Right lobe of liver (tissue), 6 donors: ENCODE results near the gene ATP5F1D. TPM values are rescaled to one million over a fixed set of nuclear protein-coding genes. Genes with fewer than 3 reads are reported as not detected.

Experiments used
- ATAC-seq, 4 donors: fragments of 200-7000 bp; cut with Tn5 transposase; one replicate each; pipeline ENCODE4 v1.9.1; 2020; ENCODE audit warnings: mild to moderate bottlenecking in 4 of 4, moderate library complexity in 4 of 4
- DNase-seq, 3 donors: peaks; one replicate each; pipeline ENCODE4 v3.0.0-alpha.2; 2020
- H3K27ac ChIP-seq, 3 donors: fragments of 200-600 bp; one replicate each; pipeline ENCODE4 v1.8.0; 2022
- H3K27me3 ChIP-seq, 2 donors: fragments of 200-600 bp; one replicate each; pipeline ENCODE4 v1.8.0; 2022
- H3K36me3 ChIP-seq, 4 donors: fragments of 200-600 bp; sonication (generic) in 1 of 4; one replicate each; pipeline versions ENCODE4 v1.5.1 to v1.8.0; 2017 to 2022; ENCODE audit warnings: control low read depth in 1 of 4
- H3K4me1 ChIP-seq, 4 donors: fragments of 200-600 bp; sonication (generic) in 1 of 4; one replicate each; pipeline versions ENCODE4 v1.5.1 to v1.8.0; 2017 to 2022; ENCODE audit warnings: control low read depth in 1 of 4
- H3K4me3 ChIP-seq, 3 donors: fragments of 200-600 bp; one replicate each; pipeline ENCODE4 v1.8.0; 2022
- H3K9me3 ChIP-seq, 4 donors: fragments of 200-600 bp; sonication (generic) in 1 of 4; one replicate each; pipeline versions ENCODE4 v1.5.1 to v1.8.0; 2017 to 2022; ENCODE audit warnings: control low read depth in 1 of 4
- CTCF ChIP-seq, 4 donors: fragments of 200-600 bp in 3 of 4; fragments of 450-650 bp in 1 of 4; IDR thresholded peaks; one replicate each; pipeline versions ENCODE4 v1.5.1 to v1.8.0; 2016 to 2022; ENCODE audit warnings: antibody characterized with exemption in 4 of 4, mild to moderate bottlenecking in 2 of 4
- POLR2A ChIP-seq: fragments of 450-650 bp; IDR thresholded peaks from one replicate; pipeline ENCODE4 v1.6.1; 2017; ENCODE audit warnings: antibody characterized with exemption, mild to moderate bottlenecking
- WGBS: methylation state at CpG from one replicate; pipeline ENCODE4 v1.1.6; 2018; ENCODE audit warnings: low coverage, low lambda C conversion rate; ENCODE audit not compliant: insufficient coverage; ENCODE audit errors: missing lambda C conversion rate; 5-methylcytosine and 5-hydroxymethylcytosine counted together
- intact Hi-C, 2 donors: fragments of 100-400 bp; cut with DNase I; formaldehyde crosslinking; loops; one replicate each; pipeline versions ENCODE4 v1.11.2 to v1.14.1; 2022
- total RNA-seq, 6 experiments: library from RNA; depleted of rRNA in 2 of 6; stranded (reverse); fragments of >200 nt in 2 of 6; fragmentation: NEBNext Ultra II Directional in 3 of 6; extraction: Animal tissue kit (Norgen Biotek cat#: 25700) in 3 of 6; gene quantifications; one replicate each; pipeline versions ENCODE4 v1.1.0 to v1.2.4, GENCODE V29; 2016 to 2023
- donor health status: DM: no; HTN: yes; CAD: no.
- donor health status: DM: no; HTN: no; CAD: no.
- donor health status: DM: no; HTN: no; CAD: no.
- donor health status: DM: no; HTN: yes; CAD: no.
- donor health status: DM: no; HTN: yes; CAD: no.

The ATP5F1D gene
- total RNA-seq, 6 experiments from 2014 or later = 98.1 to 240 (median 137) TPM

- intact Hi-C loops = loop anchor here in 1 of 2 donors (10.0 kb wide), 2 partner anchors 108 to 218 kb away; no protein-coding TSS in a partner anchor
- no peak for TF ChIP-seq CTCF (IDR thresholded peaks at IDR 0.05)
Observed at GRCh38 chr19:1286487-1287353, 45.2 kb downstream of the ATP5F1D start.

DNA sequence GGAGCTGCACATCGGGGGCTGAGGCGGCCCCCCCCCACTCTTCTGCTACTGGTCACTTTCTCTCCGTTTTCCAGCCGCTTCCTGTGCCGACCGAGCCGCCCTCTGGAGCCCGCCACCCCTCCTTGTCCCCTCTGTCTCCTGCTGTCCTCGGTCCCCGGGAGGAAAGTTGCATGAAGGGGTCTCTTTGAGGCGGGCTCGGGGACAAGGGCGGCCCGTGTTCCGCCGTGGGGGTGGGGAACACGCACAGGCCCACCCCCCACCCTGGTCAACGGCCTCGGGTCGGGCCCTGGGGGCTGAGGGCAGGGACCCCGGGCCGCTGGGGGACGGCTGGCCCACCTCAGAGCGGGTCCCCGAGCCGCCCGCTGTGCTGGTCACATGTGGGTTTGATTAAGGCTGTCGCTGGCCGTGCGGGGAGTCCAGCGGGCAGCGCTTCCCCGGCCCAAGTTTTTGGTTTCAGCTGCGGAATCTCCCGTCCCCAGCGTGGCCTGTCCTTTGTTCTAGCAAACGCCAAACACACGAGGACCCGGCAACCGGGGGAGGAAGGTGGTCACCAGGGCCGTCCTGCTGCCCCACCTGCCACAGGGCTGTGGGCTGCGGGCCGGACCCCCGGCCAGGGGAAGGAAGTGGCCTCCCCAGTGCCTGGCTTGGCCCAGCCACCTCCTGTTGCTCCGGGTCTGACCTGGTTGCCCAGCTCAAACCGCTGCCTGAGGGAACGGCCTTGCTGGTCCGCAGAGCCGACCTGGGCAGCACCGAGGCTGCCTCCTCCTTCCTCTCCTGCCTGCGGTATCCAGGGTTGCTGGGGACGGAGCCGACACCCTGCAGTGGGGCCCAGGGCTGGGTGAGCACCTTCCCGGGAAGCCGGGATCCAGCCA lies 46.0 kb downstream of the ATP5F1D start:
- Histone ChIP-seq H3K27ac (no peak overlapping the region), H3K4me3 (no peak overlapping the region), H3K27me3 (no peaks in the 10 kb centered on the region), H3K9me3 (no peaks in the 10 kb centered on the region), H3K4me1 (peaks cover 0 to 44% (median 17%) of the 10 kb centered on the region in 4 donors), H3K36me3 (no peaks in the 10 kb centered on the region)
- ATAC-seq = no peak
- intact Hi-C loops = loop anchor here in 1 of 2 donors (10.0 kb wide), 2 partner anchors 107 to 217 kb away; no protein-coding TSS in a partner anchor
- TF ChIP-seq CTCF (IDR thresholded peaks at IDR 0.05) (no peak), POLR2A (no peak)
- no peak for DNase-seq
- WGBS = 31% methylated on average over 9 of the region's 55 CpGs

More at GRCh38 chr19:1286487-1287353, 45.2 kb downstream of the ATP5F1D start:
- ATAC-seq = no peak
- no peaks in the 10 kb centered on the region for H3K27me3 ChIP-seq
- no peaks in the 10 kb centered on the region for H3K36me3 ChIP-seq
- H3K9me3 ChIP-seq = no peaks in the 10 kb centered on the region
- peaks cover 0 to 37% (median 14%) of the 10 kb centered on the region in 4 donors for H3K4me1 ChIP-seq
- DNase-seq = no peak
- H3K27ac ChIP-seq = no peak overlapping the region
- H3K4me3 ChIP-seq = peak overlapping the region; percentile 23 to 46 (median 43)
- WGBS = 46% methylated on average over 8 of the region's 38 CpGs

- Histone ChIP-seq H3K27ac (no peak overlapping the region), H3K9me3 (no peaks in the 10 kb centered on the region), H3K36me3 (no peaks in the 10 kb centered on the region), H3K27me3 (no peaks in the 10 kb centered on the region), H3K4me1 (peaks cover 0 to 38% (median 14%) of the 10 kb centered on the region in 4 donors), H3K4me3 (no peak overlapping the region)
- no CpG with 5 or more reads among the region's 18 CpGs for WGBS
- intact Hi-C loops = loop anchor here in 1 of 2 donors (10.0 kb wide), 2 partner anchors 107 to 217 kb away; no protein-coding TSS in a partner anchor
- ATAC-seq (no peak), DNase-seq (no peak)
- TF ChIP-seq CTCF (IDR thresholded peaks at IDR 0.05) (no peak), POLR2A (no peak)
Observed at GRCh38 chr19:1288226-1288612, 46.7 kb downstream of the ATP5F1D start.

GRCh38 chr19:1288833-1289685 lies 47.5 kb downstream of the ATP5F1D start:
- no peak for DNase-seq
- Histone ChIP-seq H3K9me3 (no peaks in the 10 kb centered on the region), H3K4me1 (peaks cover 0 to 30% (median 11%) of the 10 kb centered on the region in 4 donors), H3K4me3 (no peak overlapping the region), H3K27me3 (no peaks in the 10 kb centered on the region), H3K27ac (no peak overlapping the region), H3K36me3 (no peaks in the 10 kb centered on the region)
- 82% methylated on average over 12 of the region's 41 CpGs for WGBS
- intact Hi-C loops = loop anchor here in 1 of 2 donors (10.0 kb wide), 2 partner anchors 106 to 216 kb away; no protein-coding TSS in a partner anchor
- no peak for ATAC-seq
- no peak for TF ChIP-seq CTCF (IDR thresholded peaks at IDR 0.05)
- no peak for TF ChIP-seq POLR2A
